ENCODE measurements around the gene PRSS50.
"Not testable (repeated sequence)": the region's sequence is repeated elsewhere in the genome, so short reads cannot be mapped to it uniquely, and the experiment has no call there.

PRSS50 gene, protein sequence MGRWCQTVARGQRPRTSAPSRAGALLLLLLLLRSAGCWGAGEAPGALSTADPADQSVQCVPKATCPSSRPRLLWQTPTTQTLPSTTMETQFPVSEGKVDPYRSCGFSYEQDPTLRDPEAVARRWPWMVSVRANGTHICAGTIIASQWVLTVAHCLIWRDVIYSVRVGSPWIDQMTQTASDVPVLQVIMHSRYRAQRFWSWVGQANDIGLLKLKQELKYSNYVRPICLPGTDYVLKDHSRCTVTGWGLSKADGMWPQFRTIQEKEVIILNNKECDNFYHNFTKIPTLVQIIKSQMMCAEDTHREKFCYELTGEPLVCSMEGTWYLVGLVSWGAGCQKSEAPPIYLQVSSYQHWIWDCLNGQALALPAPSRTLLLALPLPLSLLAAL

DNA sequence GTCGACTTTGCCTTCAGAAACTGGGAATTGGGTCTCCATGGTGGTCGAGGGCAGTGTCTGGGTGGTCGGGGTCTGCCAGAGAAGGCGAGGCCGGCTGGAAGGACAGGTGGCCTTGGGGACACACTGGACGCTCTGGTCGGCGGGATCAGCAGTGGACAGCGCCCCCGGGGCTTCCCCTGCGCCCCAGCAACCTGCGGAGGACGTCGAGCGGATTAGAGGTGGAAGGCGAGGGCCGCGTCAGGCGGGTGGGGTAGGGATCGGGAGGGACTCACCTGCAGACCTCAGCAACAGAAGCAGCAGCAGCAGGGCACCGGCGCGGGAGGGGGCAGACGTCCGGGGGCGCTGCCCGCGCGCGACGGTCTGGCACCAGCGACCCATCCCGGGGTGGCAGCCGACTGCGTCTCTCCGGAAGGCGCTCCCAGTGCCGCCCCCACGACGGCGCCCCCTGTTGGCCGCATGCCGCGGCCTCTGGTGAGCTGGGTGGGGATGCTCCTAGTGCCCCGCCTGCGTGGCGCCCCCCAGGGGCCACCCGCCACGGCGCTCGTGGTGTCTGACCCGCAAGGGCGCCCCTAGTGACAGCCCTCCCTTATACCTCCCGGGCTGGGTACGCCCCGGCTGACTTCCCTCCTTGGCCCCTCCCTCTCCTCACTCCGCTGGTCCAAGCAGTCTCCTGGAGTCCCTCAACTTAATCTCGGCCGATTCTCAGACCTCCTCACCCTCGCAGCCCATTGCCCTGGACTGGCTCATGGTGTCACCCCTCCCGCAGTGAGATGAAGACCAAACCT is at the start of gene PRSS50:
TSS of gene PRSS50 (minus strand) at position 423 of the 785 bp plus-strand sequence. CDS start at position 378, 45 bp downstream.
- no peak for DNase-seq (ENCODE audit: low read depth in 2 of 2, low spot score in 1 of 2)

DNA sequence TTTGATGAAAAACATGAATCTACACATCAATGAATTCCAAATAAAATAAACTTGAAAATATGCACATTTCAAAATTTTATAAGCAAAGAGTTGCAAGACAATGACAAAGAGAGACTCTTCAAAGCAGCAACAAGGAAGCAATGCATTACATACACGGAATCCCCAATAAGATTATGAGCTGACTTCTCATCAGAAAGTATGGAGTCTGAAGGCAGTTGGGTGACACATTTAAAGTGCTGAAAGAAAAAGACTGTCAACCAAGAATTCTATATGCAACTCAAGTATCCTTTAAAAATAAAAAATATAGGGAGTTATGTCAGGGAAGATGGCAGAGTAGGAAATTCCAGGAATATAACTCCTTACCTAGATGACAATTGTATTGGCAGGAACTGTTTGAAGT is 46.5 kb upstream of the PRSS50 start:
- no peak for DNase-seq (ENCODE audit: low read depth in 2 of 2, low spot score in 1 of 2)

DNA sequence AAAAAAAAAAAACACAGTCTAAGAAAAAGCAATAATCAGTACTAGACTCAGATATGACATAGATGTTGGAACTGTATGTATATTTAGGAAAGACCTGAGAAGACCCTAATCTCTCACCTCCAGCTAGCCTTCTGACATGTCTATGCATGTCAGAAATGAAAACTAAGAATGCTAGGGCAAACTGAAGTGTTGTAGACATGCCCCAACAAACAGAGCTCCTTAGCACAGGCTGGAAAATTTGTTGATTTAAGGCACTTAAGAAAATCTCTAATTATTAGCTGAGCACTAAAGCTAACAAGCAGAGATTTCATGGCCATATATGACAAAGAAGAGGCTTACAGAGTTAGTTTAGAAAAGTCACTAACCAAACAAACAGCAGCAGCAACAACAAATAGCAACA is 45.5 kb upstream of the PRSS50 start:
- DNase-seq (ENCODE audit: low read depth in 2 of 2, low spot score in 1 of 2) = no peak

DNA sequence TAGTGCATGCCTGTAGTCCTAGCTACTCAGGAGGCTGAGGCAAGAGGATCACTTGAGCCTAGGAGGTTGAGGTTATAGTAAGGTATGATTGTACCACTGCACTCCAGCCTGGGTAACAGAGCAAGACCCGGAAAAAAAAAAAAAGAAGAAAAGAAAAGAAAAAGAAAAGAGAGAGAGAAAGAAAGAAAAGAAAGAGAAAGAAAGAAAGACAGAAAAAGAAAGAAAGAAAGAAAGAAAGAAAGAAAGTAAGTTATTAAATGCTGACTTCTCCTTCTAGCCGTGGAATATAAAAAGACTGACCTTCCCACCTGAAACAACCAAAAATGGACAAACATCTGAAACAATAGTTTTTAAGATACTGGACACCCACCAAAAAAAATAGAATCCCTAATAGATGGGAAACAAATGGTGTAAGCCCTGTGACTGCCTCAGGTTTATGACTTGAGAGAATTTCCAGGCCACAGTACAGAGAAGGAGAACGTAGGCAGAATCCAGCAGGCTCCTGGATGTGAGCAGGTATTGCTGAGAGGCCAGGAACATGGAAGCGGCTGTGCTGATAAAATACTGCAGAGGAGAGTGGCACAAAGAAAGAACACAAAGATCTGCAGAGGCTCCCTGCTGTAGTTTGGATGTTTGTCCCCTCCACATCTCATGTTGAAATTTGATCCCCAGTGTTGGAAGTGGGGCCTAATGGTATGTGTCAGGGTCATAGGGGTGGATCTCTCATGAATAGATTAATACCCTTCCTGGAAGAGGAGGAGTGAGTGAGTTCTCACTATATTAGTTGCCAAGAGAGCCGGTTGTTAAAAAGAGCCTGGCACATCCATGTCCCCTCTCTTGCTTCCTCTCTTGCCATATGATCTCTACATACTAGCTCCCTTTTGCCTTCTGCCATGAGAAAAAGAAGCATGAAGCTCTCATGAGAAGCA is 41.8 kb upstream of the PRSS50 start:
- no peak for DNase-seq (ENCODE audit: low read depth in 2 of 2, low spot score in 1 of 2)

DNA sequence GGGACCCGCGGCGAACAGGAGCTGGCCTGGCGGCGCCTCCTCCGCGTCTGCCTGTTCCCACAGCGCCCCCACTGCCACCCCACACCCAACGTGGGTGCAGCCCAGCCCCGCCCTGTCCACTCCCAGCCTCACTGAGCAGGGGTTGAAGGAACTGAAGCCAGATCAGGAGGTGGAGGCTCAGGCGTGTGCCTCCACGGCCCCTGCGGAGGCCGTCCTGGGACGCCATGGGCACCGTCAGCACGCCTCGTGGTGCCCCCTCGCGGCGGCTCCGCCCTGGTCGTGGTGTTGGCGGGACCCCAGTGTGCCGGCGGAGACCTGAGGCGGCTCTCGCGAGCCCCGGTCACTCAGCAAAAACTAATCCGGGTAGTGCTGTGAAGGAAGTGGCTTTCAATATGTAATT is 39.0 kb upstream of the PRSS50 start:
- no peak for DNase-seq (ENCODE audit: low read depth in 2 of 2, low spot score in 1 of 2)

GRCh38 chr3:46755646-46756045 is 38.0 kb upstream of the PRSS50 start:
- DNase-seq (ENCODE audit: low read depth in 2 of 2, low spot score in 1 of 2) = no peak

GRCh38 chr3:46753127-46753526 is 35.5 kb upstream of the PRSS50 start:
- not testable (repeated sequence) for DNase-seq (ENCODE audit: low read depth in 2 of 2, low spot score in 1 of 2)

GRCh38 chr3:46750555-46751038 is 32.9 kb upstream of the PRSS50 start:
- DNase-seq (ENCODE audit: low read depth in 2 of 2, low spot score in 1 of 2) = no peak

DNA sequence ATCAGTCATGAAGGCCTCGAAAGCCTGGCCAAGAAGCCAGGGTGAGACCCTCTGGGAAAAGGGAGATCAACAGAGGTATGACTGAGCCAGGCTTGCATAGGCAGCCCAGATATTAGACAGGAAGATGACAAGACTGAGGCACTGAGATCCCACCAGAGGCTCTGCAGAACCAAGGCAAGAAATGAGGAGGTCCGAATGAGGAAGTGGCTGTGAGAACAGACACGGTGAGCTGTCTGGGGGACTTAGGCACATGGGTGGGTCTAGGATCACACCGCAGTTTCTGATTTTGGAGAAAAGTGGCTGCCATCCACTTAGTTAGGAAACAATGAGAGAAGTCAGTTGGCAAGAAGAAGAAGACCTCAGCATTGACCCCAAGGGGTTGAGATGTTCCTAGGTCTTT is 31.5 kb upstream of the PRSS50 start:
- DNase-seq (ENCODE audit: low read depth in 2 of 2, low spot score in 1 of 2) = no peak

DNA sequence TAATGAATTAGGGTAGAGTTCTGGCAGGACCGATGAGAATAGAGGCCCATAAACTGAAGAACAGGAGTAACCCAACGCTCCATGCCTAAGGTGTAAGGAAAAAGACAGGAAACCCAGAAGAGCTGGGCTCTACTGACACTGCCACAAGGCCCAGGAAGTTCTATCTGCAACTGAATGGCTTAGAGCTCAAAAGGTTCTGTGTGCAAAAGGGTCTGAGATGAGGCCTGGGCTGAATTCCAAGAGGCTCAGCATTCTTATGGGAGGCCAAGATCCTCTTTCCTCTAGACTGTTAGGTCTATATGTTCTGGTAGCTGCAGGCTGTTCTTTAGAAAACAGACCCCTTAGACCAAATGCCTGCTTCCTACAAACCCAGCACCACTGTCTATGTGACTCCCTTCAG is 30.5 kb upstream of the PRSS50 start:
- no peak for DNase-seq (ENCODE audit: low read depth in 2 of 2, low spot score in 1 of 2)

DNA sequence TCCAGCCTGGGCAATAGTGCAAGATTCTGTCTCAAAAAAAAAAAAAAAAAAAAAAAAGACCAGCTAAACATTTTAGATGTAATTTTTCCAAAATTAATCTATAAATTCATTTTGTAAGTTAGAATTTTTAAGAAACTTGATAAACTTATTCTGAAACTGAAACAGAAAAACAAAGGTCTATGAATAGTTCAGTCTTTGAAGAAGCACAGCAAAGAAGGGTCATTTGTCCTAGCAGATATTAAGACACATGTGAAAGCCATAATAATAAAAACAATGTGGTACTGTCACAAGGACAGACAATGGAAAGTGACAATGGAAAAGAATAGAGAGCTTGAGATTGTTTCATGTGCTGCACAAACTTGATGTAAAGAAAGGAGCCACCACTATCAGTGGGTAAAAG is 29.0 kb upstream of the PRSS50 start:
- DNase-seq (ENCODE audit: low read depth in 2 of 2, low spot score in 1 of 2) = no peak

- DNase-seq (ENCODE audit: low read depth in 2 of 2, low spot score in 1 of 2) = no peak
Measured at GRCh38 chr3:46742992-46743585, 25.4 kb upstream of the PRSS50 start.

GRCh38 chr3:46739565-46739964 is 21.9 kb upstream of the PRSS50 start:
- DNase-seq (ENCODE audit: low read depth in 2 of 2, low spot score in 1 of 2) = not testable (repeated sequence)

- DNase-seq (ENCODE audit: low read depth in 2 of 2, low spot score in 1 of 2) = no peak
Measured at GRCh38 chr3:46737329-46737731, 19.7 kb upstream of the PRSS50 start.

GRCh38 chr3:46736006-46736872 is 18.6 kb upstream of the PRSS50 start:
- no peak for DNase-seq (ENCODE audit: low read depth in 2 of 2, low spot score in 1 of 2)

GRCh38 chr3:46734773-46735172 is 17.1 kb upstream of the PRSS50 start:
- DNase-seq (ENCODE audit: low read depth in 2 of 2, low spot score in 1 of 2) = no peak

DNA sequence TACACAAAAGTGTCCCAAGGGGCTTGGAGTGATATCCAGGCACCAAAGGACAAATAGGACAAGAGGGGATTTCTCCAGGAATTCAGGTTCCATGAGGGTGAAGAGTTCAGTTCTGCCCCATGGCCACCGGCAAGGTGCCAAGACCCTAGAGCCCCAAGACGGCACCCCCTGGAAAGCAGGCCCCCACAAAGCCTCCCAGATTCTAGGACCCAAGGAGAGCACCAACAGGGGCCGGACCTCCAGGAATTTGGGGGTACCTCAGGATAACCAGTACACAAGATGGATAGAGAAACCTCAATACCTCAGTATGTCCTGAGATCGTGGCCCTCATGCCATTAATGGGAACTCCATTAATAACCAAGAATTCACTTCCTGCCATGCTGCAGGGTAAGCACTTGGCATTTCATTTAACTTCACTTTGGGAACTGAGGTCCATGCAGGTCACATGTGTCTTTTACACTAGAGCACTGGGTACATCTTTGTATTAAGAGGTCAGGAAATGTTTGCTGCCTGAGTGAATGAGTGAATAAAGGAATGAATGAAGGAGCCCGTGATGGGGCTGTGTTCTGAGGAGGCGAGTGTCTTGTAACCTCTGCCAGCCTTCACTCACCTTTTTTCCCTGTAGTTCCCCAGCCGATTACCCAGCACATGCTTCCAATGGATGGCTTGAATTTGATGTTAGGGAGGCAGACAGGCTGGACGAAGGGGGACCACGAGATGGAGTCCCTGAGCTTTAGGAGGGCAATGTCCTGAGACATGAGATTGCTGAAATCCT is 15.5 kb upstream of the PRSS50 start:
- no peak for DNase-seq (ENCODE audit: low read depth in 2 of 2, low spot score in 1 of 2)

GRCh38 chr3:46731795-46732194 is 14.1 kb upstream of the PRSS50 start:
- DNase-seq (ENCODE audit: low read depth in 2 of 2, low spot score in 1 of 2) = no peak

DNA sequence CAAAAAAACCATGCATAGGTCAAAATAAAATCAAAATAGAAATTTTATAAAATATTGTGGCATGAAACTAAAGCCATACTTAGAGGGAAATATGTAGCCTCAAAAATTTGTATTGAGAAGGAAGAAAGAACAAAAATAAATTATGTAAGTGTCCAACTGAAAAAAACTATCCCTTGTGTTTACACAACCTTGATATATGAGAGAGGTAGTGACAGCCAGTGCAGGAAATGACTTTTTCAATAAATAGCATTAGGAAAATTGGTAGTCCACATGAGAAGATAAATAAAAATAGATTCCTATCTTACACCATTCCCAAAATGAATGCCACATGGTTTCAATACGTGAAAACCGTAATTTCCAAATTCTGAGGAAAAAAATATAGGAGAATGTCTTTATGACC is 13.2 kb upstream of the PRSS50 start:
- no peak for DNase-seq (ENCODE audit: low read depth in 2 of 2, low spot score in 1 of 2)

Measured in stimulated activated CD8-positive, alpha-beta memory T cell treated with anti-CD3 and anti-CD28 coated beads, Interleukin-4, amount 100 ng/mL, for 4 hours (primary cell).